Central memory CD8-positive, alpha-beta T cell (primary cell): Measurements from ENCODE around the gene MAD1L1.

Experiments
- ATAC-seq: fragments of 150-1000 bp; cut with Tn5 transposase; replicated peaks from 2 replicates; pipeline ENCODE4 v1.10.0; 2022; ENCODE audit warnings: mild to moderate bottlenecking, moderate FRiP score, moderate number of reproducible peaks; ENCODE audit not compliant: poor library complexity, severe bottlenecking; ENCODE audit errors: extremely low read depth
- DNase-seq, 2 donors: peaks; one replicate each; pipeline ENCODE4 v3.0.0; 2021; ENCODE audit warnings: low spot score in 2 of 2
- H3K27ac Mint-ChIP-seq: one replicate; pipeline ENCODE4 v1.8.0; 2022; ENCODE audit warnings: low read depth, mild to moderate bottlenecking, moderate library complexity, mixed read lengths
- H3K27me3 Mint-ChIP-seq: one replicate; pipeline ENCODE4 v1.8.0; 2022; ENCODE audit warnings: mixed read lengths
- H3K36me3 Mint-ChIP-seq: one replicate; pipeline ENCODE4 v1.8.0; 2022; ENCODE audit warnings: mild to moderate bottlenecking, moderate library complexity, mixed read lengths; ENCODE audit not compliant: insufficient read depth
- H3K4me1 Mint-ChIP-seq: one replicate; pipeline ENCODE4 v1.8.0; 2022; ENCODE audit warnings: mixed read lengths
- H3K4me3 Mint-ChIP-seq: one replicate; pipeline ENCODE4 v1.8.0; 2022; ENCODE audit warnings: mild to moderate bottlenecking, moderate library complexity, mixed read lengths
- H3K9me3 Mint-ChIP-seq: one replicate; pipeline ENCODE4 v1.8.0; 2022; ENCODE audit warnings: mixed read lengths

The MAD1L1 gene

DNA sequence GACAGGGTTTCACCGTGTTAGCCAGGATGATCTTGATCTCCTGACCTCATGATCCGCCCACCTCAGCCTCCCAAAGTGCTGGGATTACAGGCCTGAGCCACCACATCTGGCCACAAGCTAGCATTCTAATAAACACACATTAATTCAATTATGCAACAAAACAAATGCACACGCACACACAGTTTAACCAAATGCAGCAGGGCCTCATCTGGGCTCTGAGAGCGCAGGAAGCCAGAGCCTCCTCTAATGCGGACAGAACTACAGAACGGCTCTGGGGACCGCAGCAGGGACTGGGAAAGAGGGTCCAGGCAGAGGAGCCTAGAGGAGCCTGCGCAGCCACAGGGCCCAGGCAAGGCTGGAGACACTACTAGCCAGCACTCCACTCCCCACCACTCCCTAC is 3.8 kb downstream of the MAD1L1 start:
- Mint-ChIP-seq H3K27me3 (no peaks in the 10 kb centered on the region), H3K36me3 (peaks cover 23% of the 10 kb centered on the region), H3K9me3 (no peaks in the 10 kb centered on the region), H3K4me3 (no peak overlapping the region), H3K27ac (no peak overlapping the region), H3K4me1 (peaks cover 37% of the 10 kb centered on the region)
- no peak for DNase-seq
- ATAC-seq, result no peak

DNA sequence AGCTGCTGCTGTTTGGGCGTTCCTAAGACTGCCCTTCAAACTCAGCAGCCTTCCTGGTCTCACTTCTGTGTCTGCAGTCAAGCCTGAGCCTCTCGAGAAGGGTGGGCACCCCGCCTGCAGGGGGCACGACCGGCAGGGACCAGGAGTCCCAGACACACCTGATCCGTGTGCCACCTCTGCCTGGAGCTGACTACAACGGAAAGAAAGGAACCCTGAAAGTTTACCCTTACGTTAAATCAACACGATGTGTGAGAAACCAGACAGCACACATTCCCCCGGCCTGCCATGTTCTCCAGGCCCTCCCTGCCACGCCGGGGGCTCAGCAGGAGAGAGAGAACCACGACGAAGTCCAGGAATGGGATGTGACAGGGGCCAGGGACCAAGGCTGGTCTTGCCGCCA is 5.0 kb downstream of the MAD1L1 start:
- H3K4me1 Mint-ChIP-seq, result peaks cover 30% of the 10 kb centered on the region
- H3K9me3 Mint-ChIP-seq, result no peaks in the 10 kb centered on the region
- peak overlapping the region; percentile 53 for H3K27ac Mint-ChIP-seq
- H3K4me3 Mint-ChIP-seq, result no peak overlapping the region
- peaks cover 19% of the 10 kb centered on the region for H3K36me3 Mint-ChIP-seq
- no peaks in the 10 kb centered on the region for H3K27me3 Mint-ChIP-seq
- ATAC-seq (no peak), DNase-seq (no peak)

DNA sequence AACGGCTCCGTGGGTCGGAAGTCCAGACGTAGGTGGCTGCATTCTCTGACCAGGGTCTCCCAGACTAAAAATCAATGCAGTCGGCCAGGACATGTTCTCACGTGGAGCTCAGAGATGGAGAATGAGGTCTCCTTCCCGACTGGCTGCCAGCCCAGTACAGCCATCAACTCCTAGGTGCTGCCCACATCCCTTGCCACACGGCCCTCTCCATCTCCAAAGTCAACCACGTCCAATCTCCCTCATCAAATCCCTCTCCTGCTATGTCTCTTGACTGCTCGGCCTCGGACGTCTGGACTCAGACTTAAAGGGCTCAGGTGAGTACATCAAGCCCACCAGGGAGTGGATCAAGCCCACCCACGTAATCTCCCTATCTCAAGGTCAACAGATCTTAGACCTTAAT is 6.9 kb downstream of the MAD1L1 start:
- H3K36me3 Mint-ChIP-seq, result peaks cover 18% of the 10 kb centered on the region
- no peak overlapping the region for H3K4me3 Mint-ChIP-seq
- ATAC-seq, result no peak
- H3K27me3 Mint-ChIP-seq, result no peaks in the 10 kb centered on the region
- no peak overlapping the region for H3K27ac Mint-ChIP-seq
- peaks cover 23% of the 10 kb centered on the region for H3K4me1 Mint-ChIP-seq
- no peak for DNase-seq
- no peaks in the 10 kb centered on the region for H3K9me3 Mint-ChIP-seq

DNA sequence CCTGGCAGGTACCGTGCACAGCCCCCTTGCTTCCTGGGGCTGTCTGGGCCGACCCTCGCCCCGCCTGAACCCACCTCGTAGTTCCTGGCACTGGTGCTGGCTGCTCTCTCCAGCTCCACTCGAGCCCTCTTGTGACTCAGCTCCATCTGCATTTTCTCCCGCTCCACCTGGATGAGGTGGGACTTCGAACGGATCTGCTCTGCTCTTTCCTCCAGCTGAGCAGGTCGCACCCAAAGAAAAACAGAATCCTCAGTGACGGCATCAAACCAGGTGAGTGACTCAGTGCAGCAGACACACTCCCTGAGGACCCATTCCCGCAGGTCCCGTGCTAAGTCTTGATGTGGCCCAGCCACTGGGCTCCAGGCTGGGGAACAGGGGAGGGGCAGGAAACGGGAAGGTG is 7.4 kb downstream of the MAD1L1 start:
- no peak overlapping the region for H3K4me3 Mint-ChIP-seq
- peaks cover 21% of the 10 kb centered on the region for H3K4me1 Mint-ChIP-seq
- no peaks in the 10 kb centered on the region for H3K9me3 Mint-ChIP-seq
- DNase-seq, result no peak
- no peaks in the 10 kb centered on the region for H3K27me3 Mint-ChIP-seq
- ATAC-seq, result no peak
- H3K36me3 Mint-ChIP-seq, result peaks cover 18% of the 10 kb centered on the region
- no peak overlapping the region for H3K27ac Mint-ChIP-seq

DNA sequence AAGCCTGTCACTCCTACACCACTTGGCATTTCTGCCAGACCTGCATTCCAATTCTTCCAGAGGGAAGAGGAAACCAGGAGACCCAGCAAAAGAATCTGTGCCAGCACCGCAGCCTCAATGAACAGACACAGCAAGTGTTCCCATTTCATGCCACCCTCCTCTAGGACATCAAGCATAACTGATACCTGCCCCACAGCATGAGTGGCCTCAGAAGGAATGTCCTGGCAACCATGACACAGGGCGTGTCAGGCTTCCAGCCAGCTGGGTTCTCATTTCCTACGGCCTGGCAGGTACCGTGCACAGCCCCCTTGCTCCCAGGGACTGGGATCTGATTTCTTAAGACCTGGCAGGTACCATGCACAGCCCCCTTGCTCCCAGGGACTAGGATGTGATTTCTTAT is 7.8 kb downstream of the MAD1L1 start:
- Mint-ChIP-seq H3K27ac (no peak overlapping the region), H3K36me3 (peaks cover 18% of the 10 kb centered on the region), H3K4me1 (peaks cover 19% of the 10 kb centered on the region), H3K27me3 (no peaks in the 10 kb centered on the region), H3K4me3 (no peak overlapping the region), H3K9me3 (no peaks in the 10 kb centered on the region)
- DNase-seq (no peak), ATAC-seq (no peak)

DNA sequence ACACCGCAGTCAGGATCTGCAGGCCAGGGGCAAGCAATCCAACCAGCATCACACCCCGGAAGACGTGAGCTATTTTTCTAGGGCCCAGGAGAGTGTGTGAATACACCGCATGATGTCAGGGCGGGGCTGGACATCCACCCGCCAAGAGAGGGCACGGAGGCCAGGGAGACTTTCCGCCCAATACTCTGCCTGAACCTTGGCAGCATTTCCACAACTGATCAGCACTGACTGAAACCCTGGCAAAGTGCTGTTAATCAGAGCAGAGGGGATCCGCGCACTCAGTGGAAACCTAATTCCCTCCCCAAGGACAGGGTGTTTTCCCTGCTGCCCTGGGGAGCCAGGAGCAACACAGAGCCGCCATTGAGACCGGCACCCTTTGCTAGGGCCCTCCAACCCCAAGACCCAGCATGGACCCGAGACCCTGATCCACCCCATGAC is 8.2 kb downstream of the MAD1L1 start:
- Mint-ChIP-seq H3K27ac (no peak overlapping the region), H3K9me3 (no peaks in the 10 kb centered on the region), H3K27me3 (no peaks in the 10 kb centered on the region), H3K4me1 (peaks cover 18% of the 10 kb centered on the region), H3K36me3 (peaks cover 16% of the 10 kb centered on the region), H3K4me3 (no peak overlapping the region)
- no peak for DNase-seq
- ATAC-seq, result no peak

DNA sequence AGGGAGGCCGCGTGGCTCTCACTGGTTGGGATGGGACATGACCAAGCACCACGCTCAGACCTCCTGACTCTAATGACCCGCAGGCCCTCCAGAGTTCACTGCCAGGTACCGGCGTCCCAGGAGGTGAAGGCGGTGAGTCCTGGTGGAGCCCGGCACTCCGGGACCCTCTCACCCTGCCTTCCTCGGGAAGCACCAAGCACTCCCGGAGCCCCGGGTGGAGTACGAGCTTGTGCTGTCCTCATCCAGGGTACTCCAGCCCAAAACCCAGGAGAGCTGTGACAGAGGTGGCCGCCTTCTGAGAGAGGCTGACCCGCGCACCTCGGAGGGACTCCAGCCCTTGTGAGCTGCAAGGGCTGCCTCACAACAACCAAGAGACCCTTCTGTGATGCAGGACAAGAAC is 9.4 kb downstream of the MAD1L1 start:
- no peaks in the 10 kb centered on the region for H3K27me3 Mint-ChIP-seq
- no peak for ATAC-seq
- peaks cover 10% of the 10 kb centered on the region for H3K4me1 Mint-ChIP-seq
- H3K9me3 Mint-ChIP-seq, result no peaks in the 10 kb centered on the region
- H3K4me3 Mint-ChIP-seq, result no peak overlapping the region
- no peak overlapping the region for H3K27ac Mint-ChIP-seq
- no peak for DNase-seq
- H3K36me3 Mint-ChIP-seq, result peaks cover 15% of the 10 kb centered on the region

DNA sequence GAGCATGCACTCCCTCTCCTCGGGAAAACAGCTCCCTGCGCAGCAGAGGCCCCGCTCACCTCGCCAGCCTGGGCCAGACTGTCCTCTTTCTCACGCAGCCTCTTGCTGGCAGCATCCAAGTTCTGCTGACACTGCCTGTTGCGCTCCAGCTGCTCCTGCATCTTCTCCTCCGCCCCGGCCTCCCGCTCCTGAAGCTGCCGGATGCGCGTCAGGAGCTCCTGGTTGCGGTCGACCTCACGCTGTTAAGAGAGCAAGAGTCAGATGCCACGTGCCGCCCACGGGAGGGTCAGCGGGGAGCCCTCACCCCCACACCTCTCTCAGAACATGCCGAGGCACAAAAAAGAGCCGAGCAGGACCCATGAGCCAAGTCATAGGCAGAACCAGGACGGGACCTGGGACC is 10.2 kb downstream of the MAD1L1 start:
- ATAC-seq (no peak), DNase-seq (no peak)
- H3K27me3 Mint-ChIP-seq, result no peaks in the 10 kb centered on the region
- no peak overlapping the region for H3K4me3 Mint-ChIP-seq
- peaks cover 14% of the 10 kb centered on the region for H3K36me3 Mint-ChIP-seq
- no peaks in the 10 kb centered on the region for H3K9me3 Mint-ChIP-seq
- H3K27ac Mint-ChIP-seq, result no peak overlapping the region
- H3K4me1 Mint-ChIP-seq, result peaks cover 10% of the 10 kb centered on the region

DNA sequence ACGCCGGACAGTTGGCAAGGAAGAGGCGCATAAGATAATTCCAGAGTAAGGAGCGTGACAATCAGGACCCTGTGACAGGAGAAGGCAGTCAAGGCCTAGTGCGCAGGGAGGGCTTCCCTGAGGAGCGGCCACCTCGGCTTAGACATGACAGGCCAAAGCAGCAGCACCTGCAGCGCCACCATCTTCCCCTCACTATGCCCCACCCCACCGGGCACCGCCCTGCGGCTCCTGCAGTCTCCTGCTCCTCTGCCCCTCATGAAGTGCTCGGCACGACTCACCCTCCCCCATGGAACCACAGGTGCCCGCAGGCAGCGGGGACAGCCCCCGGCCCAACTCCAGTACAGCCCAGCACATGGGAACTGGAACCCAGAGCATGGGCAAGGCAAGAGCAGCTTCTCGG is 11.8 kb downstream of the MAD1L1 start:
- Mint-ChIP-seq H3K27me3 (no peaks in the 10 kb centered on the region), H3K27ac (no peak overlapping the region), H3K4me3 (no peak overlapping the region), H3K36me3 (peaks cover 16% of the 10 kb centered on the region), H3K9me3 (no peaks in the 10 kb centered on the region), H3K4me1 (peaks cover 9% of the 10 kb centered on the region)
- DNase-seq, result no peak
- ATAC-seq, result no peak

DNA sequence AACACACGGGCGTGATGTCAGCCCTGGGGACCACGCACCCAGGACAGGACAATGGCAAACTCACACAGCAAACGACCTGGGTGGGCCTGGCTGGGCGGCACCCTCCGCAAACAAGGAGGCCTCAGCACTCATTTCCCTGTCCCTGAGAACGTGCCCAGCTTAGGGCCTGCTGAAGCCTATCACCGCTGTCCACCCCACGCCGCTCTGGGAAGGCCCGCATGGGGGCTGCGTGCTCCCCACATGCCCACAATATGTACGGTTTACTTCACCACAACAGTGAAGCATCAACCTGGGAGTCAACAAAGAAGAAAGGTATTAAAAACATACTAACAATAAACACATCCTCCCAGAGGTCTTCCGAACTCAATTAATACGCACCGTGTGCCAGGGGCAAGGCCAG is 12.2 kb downstream of the MAD1L1 start:
- no peaks in the 10 kb centered on the region for H3K9me3 Mint-ChIP-seq
- no peak for ATAC-seq
- H3K4me1 Mint-ChIP-seq, result peaks cover 11% of the 10 kb centered on the region
- H3K27me3 Mint-ChIP-seq, result no peaks in the 10 kb centered on the region
- no peak overlapping the region for H3K27ac Mint-ChIP-seq
- peaks cover 16% of the 10 kb centered on the region for H3K36me3 Mint-ChIP-seq
- H3K4me3 Mint-ChIP-seq, result no peak overlapping the region
- no peak for DNase-seq

DNA sequence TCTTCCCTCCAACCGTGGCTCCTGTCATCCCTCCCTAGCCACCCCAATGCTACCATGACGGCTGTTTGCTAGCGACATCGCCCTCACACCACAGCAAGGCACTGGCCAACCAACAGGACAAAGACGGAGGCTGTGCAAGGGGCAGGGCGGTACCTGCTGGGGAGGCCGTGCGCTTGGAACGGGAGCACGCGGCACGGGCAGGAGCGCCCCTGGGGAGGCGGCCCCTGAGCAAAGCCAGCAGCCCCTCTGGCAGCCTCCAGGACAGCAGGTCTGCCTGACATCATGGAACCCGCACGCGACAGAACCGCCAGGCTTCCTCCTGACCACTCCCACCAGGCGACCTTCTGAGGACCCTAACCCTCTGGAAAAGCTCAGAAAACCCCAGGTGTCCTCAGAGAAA is 12.7 kb downstream of the MAD1L1 start:
- H3K4me3 Mint-ChIP-seq, result no peak overlapping the region
- H3K4me1 Mint-ChIP-seq, result peaks cover 15% of the 10 kb centered on the region
- H3K36me3 Mint-ChIP-seq, result peaks cover 18% of the 10 kb centered on the region
- no peak for DNase-seq
- no peaks in the 10 kb centered on the region for H3K27me3 Mint-ChIP-seq
- H3K9me3 Mint-ChIP-seq, result no peaks in the 10 kb centered on the region
- no peak for ATAC-seq
- H3K27ac Mint-ChIP-seq, result no peak overlapping the region

DNA sequence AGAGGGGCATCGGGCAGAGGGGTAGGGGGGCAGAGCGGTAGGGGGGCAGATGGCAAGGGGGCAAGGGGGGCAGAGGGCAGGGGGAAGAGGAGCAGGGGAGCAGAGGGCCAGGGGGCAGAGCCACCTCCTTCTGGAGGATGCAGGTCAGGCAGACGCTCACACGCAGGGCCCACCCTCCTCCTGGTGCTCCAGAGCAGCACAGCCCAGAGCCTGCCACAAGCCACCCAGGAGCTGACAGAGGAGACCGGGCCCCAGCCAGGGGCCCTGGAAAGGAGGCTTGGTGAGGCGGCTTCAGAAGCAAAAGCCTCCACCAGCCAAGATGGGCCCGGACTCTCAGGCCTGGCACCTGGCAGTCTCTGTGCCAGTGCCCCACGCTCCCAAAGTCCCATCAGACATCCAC is 13.1 kb downstream of the MAD1L1 start:
- H3K4me3 Mint-ChIP-seq, result no peak overlapping the region
- H3K27me3 Mint-ChIP-seq, result no peaks in the 10 kb centered on the region
- peak overlapping the region; percentile 29 for H3K27ac Mint-ChIP-seq
- DNase-seq (no peak), ATAC-seq (no peak)
- no peaks in the 10 kb centered on the region for H3K9me3 Mint-ChIP-seq
- H3K36me3 Mint-ChIP-seq, result peaks cover 19% of the 10 kb centered on the region
- H3K4me1 Mint-ChIP-seq, result peaks cover 15% of the 10 kb centered on the region

DNA sequence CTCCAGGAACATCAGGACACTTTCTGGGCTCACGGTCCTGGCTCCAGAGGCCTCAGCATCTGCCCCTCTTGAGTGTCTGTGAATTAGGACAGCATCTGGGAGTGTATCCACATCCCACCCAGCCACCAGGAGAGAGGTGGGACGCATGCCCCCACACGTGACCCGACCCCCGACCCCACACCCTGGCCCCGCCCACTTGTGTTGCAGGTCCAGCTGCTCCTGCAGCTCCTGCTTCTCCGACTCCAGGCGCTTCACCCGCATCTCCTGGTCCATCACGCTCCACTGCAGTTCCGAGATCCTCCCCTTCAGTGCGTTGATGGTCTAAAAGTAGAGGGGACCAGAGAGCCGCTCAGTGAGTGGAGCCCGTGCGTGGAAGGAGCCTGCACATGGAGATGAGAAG is 13.6 kb downstream of the MAD1L1 start:
- Mint-ChIP-seq H3K4me1 (peaks cover 16% of the 10 kb centered on the region), H3K36me3 (peaks cover 20% of the 10 kb centered on the region), H3K9me3 (no peaks in the 10 kb centered on the region), H3K27me3 (no peaks in the 10 kb centered on the region), H3K27ac (peak overlapping the region; percentile 29), H3K4me3 (no peak overlapping the region)
- DNase-seq (no peak), ATAC-seq (no peak)

DNA sequence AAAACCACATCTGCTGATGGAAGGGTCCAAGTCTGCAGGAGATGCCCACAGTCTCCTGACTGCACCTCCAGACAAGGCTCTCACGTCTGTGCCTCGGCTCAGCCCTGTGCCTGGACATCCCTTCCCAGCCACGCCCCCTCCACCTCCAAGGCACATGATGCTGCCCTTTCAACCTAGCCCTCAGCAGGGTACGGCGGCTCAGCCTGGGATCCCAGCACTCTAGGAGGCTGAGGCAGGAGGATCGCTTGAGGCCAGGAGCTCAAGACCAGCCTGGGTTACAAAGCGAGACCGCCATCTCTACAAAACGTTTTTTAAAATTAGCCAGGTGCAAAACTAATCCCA is 14.3 kb downstream of the MAD1L1 start:
- H3K9me3 Mint-ChIP-seq, result no peaks in the 10 kb centered on the region
- peaks cover 19% of the 10 kb centered on the region for H3K4me1 Mint-ChIP-seq
- no peak for ATAC-seq
- H3K27me3 Mint-ChIP-seq, result no peaks in the 10 kb centered on the region
- no peak overlapping the region for H3K4me3 Mint-ChIP-seq
- H3K36me3 Mint-ChIP-seq, result peaks cover 21% of the 10 kb centered on the region
- no peak overlapping the region for H3K27ac Mint-ChIP-seq
- DNase-seq, result no peak
